Stimulated activated CD4-positive, alpha-beta T cell treated with anti-CD3 and anti-CD28 coated beads, Interleukin-12 subunit alpha, Interleukin-12 subunit beta, amount 100 ng/mL, for 24 hours (primary cell): ENCODE results near the gene TNRC6A.
"Not testable (repeated sequence)": the region's sequence is repeated elsewhere in the genome, so short reads cannot be mapped to it uniquely, and the experiment has no call there.

Source experiments
- DNase-seq, 2 experiments: peaks; one replicate each; pipeline ENCODE4 v3.0.0-alpha.2; 2020; ENCODE audit warnings: low read depth in 2 of 2

The TNRC6A gene

DNA sequence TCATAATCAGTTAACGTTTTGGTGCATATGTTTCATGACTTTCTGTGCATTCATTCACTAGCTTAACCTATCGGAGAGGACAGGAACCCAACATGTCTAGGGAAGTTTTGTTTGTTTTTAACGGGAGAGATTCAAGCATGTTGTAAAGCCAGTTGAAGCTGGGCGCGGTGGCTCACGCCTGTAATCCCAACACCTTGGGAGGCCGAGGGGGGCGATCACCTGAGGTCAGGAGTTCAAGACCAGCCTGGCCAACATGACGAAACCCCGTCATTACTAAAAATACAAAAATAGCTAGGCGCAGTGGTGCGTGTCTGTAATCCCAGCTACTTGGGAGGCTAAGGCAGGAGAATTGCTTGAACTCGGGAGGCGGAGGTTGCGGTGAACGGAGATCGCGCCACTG, 1.4 kb upstream of the TNRC6A start:
- DNase-seq, result no peak

DNA sequence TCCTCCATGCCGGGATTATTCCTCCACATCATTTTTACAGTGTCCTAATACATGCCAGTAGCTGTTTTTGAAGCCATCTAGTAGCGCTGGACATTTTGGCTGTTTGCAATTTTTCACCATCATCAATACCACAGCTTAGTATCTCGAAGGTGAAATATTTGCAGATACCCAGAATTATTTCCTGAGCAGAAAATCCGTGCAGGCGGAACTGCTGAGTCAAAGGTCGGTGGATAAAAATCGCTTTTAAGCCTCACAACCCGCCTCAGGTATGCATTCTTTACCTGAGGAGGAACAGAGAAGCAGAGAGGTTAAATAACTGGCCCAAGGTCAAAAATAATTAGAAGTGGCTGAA, 584 bp upstream of the TNRC6A start:
- no peak for DNase-seq

DNA sequence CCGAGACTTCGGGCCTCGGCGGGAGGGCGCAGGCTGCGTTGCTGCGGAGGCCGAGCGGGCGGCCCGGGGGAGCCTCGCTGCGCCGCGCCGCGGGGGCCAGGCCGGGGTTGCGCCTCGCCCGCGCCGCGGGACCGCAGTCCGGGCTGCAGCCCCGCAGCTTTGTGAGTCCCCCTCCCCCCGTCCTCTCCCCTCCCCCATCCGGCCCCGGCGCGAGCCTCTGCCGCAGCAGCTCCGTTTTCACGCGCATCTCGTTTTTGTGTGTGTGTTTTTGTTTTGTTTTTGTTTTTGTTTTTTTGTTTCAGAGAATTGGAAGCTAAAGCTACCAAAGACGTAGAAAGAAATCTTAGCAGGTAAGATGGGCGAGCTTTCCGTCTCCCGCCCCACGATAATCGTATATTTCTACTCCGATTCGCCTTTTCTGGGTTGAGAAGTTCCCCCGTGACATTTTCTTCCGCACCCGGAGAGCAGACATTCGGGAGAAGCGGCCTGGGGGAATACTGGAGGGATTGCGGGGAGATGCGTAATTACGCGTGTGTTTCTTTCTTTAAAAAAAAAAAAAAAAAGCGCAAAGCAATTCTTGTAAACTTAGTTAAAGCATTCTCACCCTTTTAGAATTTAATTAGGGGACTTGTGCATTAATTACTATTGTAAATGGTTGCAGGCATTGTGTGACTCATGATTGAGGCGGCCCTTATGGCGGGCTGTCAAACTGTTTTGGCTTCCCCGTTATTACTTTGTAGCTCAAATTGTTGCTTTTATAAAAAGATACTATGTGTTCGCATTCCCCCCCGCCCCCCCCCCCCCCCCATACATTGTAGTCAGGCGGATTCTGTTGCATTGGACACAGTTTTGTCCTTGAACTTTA, 732 bp downstream of the TNRC6A start:
- peak in 1 of 2 experiments; percentile 22 for DNase-seq

DNA sequence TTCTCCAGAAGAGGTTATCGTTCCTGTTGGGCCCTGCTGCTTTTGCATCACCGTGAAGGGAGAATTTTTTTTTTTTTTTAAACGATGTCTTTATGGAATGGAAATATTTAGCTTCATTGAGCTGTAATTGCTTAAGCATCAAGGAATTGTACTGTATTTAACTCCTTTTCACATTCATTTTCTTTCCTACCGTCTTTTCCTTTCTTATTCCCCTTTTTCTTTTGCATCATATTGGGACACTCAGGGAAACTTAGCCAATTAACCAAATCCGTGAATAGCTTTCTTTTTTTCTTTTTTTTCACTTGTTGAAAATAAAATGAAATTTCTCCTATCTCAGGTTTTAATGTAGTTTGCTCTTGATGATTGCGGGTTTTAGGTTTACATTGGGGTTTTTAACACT, 1.5 kb downstream of the TNRC6A start:
- DNase-seq, result no peak

DNA sequence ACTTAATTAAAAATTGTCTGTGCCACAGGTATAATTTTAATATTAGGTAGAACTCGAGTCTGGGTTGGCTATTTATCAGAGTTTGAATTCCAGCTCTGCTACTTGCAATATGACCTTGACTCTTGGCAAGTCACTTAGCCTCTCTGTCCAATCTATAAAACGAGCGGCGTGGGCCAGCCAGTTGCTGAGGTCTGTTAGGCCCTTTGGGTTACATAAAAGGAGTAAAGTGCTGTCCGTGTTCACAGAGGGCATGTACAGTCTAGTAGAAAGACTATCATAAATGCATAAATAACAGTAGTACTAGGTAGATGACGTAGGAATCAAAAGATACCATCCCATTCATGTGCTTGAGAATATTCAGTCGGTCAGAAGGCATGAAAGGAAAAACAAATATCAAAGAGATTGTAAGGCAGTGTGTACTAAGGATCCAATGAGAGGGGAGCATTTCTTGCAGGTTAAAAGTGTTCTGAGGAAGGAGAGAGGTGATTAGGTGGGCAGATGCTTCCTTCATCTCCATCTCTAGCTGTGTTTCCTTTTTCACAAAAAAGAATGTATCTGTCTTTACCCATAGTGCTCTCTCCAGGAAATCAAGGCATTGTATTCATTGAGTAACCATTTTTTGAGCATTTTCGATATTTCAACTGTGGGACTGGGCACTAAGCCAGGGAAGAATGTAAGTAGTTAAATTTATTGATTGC, 2.4 kb downstream of the TNRC6A start:
- no peak for DNase-seq

DNA sequence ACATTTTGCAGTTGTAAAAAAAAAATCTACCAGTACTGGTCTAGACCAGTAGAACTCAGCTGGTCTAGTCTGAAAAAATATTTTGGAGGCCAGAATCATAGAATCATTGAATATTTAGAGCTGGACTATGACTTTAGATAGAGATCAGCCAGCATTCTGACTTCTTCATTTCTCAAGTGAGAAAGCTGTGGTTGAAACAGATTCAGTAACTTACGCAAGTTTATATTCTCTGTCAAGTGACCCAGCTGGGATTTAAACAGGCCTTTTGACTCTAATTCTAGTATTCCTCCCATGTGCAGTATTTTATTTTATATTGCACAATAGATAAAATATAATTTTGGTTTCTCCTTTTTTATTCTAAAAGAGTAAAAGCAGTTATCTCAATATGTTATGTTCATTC, 4.9 kb downstream of the TNRC6A start:
- DNase-seq, result no peak

DNA sequence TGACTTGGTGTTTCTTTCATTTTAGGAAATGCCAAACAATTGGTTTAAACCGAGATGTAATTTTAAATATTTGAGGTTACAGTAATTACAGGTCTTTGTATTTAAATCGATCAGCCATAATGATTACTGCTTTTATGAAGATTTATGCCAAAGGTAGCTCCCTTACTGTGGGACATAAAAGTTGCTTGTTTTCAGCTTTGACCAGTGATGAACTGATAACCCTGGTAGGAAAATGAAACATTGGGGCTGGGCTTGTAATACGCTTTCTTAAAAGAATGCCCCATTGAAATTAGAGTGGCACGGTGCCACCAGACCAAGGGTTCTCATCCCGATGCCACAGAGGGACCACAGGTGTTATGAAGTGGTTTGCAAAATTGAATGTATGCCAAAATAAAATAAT, 7.3 kb downstream of the TNRC6A start:
- no peak for DNase-seq

DNA sequence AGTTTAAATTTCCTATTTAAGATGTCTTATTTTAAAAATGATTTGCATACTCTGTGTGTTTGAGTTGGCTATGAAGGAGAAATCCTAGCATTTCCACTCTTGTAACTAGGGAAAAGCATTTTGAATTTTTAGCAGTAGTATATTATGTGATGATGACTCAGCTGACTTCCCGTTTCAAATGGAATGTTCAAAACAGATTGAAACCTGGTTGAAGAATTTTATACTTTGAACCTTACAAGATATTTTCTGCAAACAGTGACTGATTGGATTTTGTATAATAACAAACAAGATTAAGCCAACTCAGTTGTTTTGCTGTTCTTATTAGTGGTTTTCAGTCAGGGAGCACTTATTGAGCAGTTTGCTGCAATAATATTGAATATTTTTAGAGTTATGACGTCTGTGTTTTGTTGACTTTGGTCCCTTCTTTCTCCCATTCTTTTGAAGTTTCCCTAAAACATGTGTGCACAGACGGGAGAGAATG, 8.0 kb downstream of the TNRC6A start:
- no peak for DNase-seq

DNA sequence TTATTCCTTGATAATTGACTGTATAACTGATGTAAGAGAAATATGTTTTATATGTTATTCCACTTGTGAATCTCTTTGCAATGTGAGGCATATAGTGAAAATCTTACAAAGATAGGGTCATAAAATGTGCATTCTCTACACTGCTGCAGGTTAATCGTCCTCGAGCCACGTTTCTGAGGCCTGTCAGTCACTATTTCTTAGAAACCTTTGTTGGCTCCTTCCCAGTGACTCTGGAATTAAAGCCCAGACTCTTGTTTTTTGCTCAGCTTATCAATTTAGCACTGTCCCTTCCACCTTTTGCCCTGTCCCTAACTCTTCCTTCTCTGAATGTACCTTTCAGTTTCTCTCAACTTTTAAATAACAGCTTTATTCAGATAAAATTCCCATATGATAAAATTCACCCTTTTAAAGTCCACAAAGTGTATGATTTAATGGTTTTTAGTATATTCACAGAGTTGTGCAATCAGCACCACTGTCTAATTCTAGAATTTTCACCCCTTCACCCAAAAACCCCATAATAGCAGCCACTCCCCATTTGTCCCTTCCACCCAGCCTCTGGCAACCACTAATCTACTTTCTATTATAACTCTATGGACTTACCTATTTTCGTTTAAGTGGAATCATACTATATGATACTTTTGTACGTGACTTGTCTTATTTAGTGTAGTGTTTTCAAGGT, 8.6 kb downstream of the TNRC6A start:
- no peak for DNase-seq

DNA sequence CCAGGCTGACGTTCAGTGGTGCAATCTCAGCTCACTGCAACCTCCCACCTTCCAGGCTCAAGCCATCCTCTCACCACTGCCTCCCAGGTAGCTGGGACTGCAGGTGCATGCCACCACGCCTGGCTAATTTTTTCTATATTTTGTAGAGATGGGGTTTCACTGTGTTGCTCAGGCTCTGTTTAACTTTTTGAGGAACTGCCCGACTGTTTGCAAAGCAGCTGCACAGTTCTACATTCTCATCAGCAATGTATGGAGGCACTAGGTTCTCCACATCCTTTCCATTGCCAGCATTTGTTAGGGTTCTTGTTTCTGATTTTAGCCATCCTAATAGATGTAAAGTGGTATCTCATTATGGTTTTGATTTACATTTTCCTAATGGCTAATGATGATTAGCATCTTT, 9.4 kb downstream of the TNRC6A start:
- no peak for DNase-seq

DNA sequence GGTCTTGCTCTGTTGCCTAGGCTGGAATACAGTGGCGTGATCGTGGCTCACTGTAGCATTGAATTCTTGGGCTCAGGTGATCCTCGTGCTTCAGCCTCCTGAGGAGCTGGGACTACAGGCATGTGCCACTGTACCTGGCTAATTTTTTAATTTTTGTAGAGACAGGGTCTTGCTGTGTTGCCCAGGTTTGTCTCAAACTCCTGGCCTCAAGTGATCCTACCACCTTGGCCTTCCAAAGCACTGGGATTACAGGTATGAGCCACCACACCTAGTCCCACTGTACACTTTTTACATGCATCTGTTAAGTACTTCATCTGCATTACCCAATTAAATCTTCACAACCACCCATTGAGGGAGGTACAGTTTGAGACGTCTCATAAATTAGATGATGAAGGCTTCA, 12.4 kb downstream of the TNRC6A start:
- DNase-seq, result no peak

DNA sequence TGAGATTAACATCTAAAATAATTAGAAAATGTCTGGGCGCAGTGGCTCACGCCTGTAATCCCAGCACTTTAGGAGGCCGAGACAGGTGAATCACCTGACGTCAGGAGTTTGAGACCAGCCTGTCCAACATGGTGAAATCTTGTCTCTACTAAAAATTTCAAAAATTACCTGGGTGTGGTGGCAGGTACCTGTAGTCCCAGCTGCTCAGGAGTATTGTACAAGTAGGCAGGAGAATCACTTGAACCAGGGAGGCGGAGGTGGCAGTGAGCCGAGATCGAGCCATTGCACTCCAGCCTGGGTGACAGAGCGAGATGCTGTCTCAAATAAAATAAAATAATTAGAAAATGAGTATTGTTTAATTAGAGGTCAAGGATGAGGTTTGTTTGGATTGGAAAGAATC, 13.2 kb downstream of the TNRC6A start:
- DNase-seq, result not testable (repeated sequence)

DNA sequence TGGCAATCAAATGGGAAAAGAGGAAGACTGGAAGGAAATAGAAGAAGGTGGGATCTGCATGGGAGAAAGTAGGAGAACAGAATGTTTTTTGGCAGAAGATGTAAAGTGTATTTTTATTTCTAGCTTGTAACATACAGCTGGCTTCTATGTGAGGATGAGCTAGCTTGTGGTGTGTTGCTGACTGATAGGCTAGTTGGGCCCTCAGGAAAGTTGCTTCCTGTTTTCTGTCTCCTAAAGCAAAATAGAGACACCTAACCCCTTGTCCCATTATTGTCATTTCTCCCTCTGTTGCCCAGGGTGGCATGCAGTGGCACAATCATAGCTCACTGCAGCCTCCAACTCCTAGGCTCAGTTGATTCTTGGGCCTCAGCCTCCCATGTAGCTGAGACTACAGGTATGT, 15.9 kb downstream of the TNRC6A start:
- DNase-seq, result no peak

DNA sequence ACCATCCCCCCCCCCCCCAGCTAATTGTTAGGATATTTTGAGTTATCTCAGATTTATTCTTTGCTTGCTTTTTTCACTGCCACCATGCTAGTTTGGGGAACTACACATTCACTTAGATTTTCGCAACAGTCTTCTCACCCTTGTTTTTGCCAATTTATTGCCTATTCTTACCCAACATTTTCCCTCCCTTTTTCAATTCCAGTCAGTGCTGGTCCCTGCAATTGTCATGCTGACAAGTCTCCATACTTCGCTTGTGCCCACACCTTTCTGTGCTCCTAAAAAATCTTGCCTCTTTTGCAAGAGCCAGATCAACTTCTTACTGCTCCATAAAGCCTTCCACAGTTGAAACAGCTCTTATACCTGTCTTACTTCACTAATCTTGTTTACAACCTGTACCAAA, 16.3 kb downstream of the TNRC6A start:
- no peak for DNase-seq

DNA sequence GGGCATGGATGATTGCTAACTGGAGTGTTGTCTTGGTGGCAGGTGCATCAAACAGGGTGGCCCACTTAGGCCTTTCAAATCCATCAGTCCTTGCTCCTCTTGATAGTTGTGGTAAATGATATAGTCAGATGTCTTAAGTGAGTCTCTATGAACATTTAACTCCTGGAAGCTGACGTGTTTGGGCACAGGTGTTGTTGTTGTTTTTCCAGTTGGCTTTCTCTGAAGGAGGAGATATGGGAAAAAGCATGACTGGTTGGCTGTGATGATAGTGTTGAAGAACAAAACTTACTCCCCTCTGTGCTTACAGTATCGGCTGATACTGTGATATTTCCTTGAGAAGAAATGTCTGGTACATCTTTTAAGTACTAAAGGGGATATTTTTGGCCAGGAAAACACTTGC, 18.0 kb downstream of the TNRC6A start:
- DNase-seq, result no peak

DNA sequence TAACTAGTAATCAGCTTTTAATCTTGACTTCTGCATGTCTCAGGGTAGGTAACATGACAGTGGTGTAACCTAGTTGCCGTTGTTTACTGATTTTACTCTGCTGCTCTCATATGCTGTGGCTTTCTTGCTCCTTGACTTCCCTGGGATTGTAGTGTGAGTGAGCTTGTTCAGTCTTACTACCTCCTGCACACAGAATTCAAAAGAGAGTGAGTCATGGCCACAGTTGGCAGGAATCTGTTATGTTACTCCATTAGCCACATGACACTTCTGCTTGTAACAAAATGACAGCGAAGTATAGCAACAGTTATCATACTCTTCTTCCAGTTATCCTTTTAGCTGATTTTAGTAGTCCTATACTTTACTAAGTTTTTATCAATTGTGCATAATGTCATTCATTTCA, 18.8 kb downstream of the TNRC6A start:
- DNase-seq, result no peak

DNA sequence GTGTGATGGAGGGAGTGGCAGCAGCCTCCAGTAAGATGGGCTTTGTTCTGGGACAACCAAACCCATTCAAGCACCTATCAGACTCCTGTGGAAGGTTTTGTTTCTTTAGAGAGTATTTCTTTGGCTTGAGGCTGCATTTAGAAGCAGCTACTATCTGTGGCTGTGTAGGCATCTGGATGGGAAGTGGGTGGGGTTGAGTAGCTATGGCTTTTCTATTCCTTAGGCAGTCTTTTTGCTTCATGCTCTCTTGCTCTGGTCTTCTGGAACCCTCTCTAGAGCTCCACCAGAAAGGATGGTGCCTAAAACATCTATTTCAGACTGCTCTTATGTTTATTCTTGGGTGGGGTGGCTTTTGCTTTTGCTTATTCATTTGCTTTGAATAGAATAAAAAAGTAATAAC, 19.9 kb downstream of the TNRC6A start:
- no peak for DNase-seq

DNA sequence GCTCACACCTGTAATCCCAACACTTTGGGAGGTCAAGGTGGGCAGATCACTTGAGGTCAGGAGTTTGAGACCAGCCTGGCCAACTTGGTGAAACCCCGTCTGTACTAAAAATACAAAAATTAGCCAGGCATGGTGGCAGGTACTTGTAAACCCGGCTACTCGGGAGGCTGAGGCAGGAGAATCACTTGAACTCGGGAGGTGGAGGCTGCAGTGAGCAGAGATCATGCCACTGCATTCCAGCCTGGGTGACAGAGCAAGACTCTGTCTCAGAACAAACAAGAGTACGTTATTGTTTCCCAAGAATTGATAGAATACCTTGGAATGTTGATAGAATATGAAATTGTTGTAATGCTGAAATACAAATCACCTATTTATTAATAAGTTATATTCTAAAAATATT, 20.4 kb downstream of the TNRC6A start:
- not testable (repeated sequence) for DNase-seq

DNA sequence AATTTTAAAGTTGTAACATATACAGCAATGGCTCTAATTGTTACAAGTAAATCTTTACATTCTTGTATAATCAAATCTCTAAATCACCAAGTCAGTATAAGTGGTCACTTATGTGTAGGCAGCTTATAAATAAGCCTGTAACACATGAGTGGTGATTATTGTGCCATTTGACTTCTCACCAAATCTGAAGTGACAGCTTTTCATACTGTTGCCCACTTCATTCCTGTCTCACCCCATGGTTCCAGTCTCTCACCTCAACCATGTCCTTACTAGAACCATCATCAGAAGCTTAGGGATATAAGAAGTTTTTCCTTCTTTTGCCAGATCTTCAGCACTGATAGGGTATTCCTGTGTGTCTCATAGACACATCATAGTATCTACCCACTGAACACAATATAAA, 23.5 kb downstream of the TNRC6A start:
- no peak for DNase-seq

DNA sequence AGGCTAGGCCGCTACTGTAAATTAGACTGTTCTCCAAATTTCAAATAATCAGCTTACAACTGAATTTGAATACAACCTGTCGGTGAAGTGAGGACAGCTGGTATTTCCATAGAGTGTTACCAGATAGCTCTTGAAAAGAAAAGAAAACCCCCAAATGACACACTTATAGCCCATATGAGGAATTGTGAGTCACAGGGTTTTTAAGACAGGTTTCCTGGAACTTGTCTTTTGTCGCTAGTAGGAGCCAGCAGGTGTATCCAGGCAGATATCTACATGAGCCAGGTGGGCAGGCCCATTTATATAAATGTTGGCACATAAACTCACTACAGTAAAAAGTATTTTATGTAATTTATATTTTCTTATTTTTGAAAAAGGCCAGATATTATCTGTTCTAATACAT, 24.0 kb downstream of the TNRC6A start:
- DNase-seq, result no peak

DNA sequence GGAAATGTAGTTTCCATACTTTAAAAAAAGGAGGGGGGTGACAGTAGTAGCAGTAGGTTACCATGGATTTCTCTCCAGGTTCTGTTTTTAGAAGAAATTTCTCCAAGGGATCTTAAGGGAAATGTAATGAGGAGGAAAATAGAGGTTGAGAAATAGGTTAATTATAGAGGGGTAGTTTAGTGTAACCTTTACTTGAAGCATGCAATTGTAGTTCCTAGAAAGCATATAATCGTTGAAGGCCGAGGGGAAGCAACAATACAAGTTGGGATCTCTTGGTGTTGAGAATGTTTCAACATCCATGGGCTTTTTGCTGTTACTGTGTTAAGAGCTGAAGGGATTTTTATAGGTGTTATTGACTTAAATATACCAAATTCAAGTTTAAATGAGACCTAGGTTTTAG, 25.1 kb downstream of the TNRC6A start:
- DNase-seq, result no peak

DNA sequence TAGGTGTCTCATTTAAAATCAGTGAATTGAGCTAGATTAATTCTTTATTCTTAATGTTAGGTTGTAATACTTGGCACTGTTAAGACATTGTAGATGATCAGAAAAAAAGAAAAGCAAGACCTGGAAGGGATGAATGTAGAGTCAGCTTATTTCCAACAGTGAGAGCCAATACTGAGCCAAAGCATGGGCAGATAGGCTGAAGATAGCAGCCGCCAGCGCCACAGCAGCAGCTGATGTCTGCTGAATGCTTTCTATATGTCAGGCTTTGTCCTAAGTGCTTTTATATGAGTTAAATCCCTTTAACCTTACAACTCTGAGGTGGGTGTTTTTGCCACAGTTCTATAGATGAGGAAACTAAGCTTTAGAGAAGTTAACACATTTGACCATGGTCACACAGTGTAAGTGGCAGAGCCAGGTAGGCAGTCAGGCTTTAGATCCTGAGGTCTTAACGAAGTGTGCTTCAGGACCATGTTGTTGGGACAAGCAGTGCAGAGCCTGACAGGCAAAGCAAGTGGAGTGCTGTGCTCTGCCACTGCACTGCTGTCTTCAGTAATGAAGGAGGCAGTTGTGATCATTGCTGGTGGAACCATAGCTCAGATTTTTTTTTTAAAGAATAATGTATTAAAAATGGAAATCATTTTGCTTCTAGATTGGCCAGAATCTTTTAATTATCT, 25.9 kb downstream of the TNRC6A start:
- DNase-seq, result no peak
